H9 (cell line): ENCODE measurements around the gene CCDC170. TPM values are rescaled to one million over a fixed set of nuclear protein-coding genes. Genes with fewer than 3 reads are reported as not detected.
A peak's percentile ranks its signal among the peaks of the same experiment; 100 is the strongest.

ENCODE experiments used
- DNase-seq: peaks from one replicate; pipeline ENCODE4 v3.0.0-alpha.2; 2017
- H2AFZ ChIP-seq: one replicate; pipeline ENCODE4 v1.6.1; 2013; ENCODE audit warnings: mild to moderate bottlenecking, low read length, control low read depth, moderate library complexity
- H2AK5ac ChIP-seq: 2 replicates; pipeline ENCODE4 v1.6.1; 2013; ENCODE audit warnings: low read length, control low read depth, mixed read lengths; ENCODE audit not compliant: insufficient read length
- H2BK120ac ChIP-seq: one replicate; pipeline ENCODE4 v1.6.1; 2013; ENCODE audit warnings: low read depth, mild to moderate bottlenecking, low read length, control low read depth, inconsistent platforms; ENCODE audit not compliant: poor library complexity, severe bottlenecking
- H2BK12ac ChIP-seq: 2 replicates; pipeline ENCODE4 v1.6.1; 2013; ENCODE audit warnings: low read length, control low read depth, mixed read lengths, low read depth; ENCODE audit not compliant: insufficient read length
- H2BK15ac ChIP-seq: 2 replicates; pipeline ENCODE4 v1.6.1; 2013; ENCODE audit warnings: low read depth, low read length, control low read depth
- H2BK20ac ChIP-seq: one replicate; pipeline ENCODE4 v1.6.1; 2013; ENCODE audit warnings: low read depth, mild to moderate bottlenecking, low read length, control low read depth, inconsistent platforms; ENCODE audit not compliant: poor library complexity, severe bottlenecking
- H2BK5ac ChIP-seq: 2 replicates; pipeline ENCODE4 v1.6.1; 2013; ENCODE audit warnings: low read length, control low read depth, mixed read lengths; ENCODE audit not compliant: insufficient read length
- H3K14ac ChIP-seq: 2 replicates; pipeline ENCODE4 v1.6.1; 2013; ENCODE audit warnings: low read length, control low read depth; ENCODE audit not compliant: insufficient read depth
- H3K18ac ChIP-seq: 2 replicates; pipeline ENCODE4 v1.6.1; 2013; ENCODE audit warnings: low read depth, mild to moderate bottlenecking, mixed read lengths, low read length, control low read depth; ENCODE audit not compliant: insufficient read length
- H3K23ac ChIP-seq: 2 replicates; pipeline ENCODE4 v1.6.1; 2013; ENCODE audit warnings: low read length, control low read depth, mixed read lengths, low read depth; ENCODE audit not compliant: insufficient read length
- H3K23me2 ChIP-seq: 2 replicates; pipeline ENCODE4 v1.6.1; 2013; ENCODE audit warnings: low read depth, mild to moderate bottlenecking, mixed read lengths, low read length, control low read depth; ENCODE audit not compliant: insufficient read length, poor library complexity, severe bottlenecking
- H3K27ac ChIP-seq: 2 replicates; pipeline ENCODE4 v1.5.1; 2013; ENCODE audit warnings: low read length, control low read depth, mixed read lengths, low read depth; ENCODE audit not compliant: insufficient read length
- H3K27me3 ChIP-seq: 2 replicates; pipeline ENCODE4 v1.6.1; 2013; ENCODE audit warnings: low read length, control low read depth, inconsistent platforms; ENCODE audit not compliant: insufficient read depth
- H3K4ac ChIP-seq: 2 replicates; pipeline ENCODE4 v1.6.1; 2013; ENCODE audit warnings: low read depth, mild to moderate bottlenecking, control low read depth, inconsistent platforms, low read length, moderate library complexity
- H3K4me1 ChIP-seq: 2 replicates; pipeline ENCODE4 v1.6.1; 2013; ENCODE audit warnings: low read length, control low read depth, inconsistent platforms; ENCODE audit not compliant: insufficient read depth
- H3K4me2 ChIP-seq: 2 replicates; pipeline ENCODE4 v1.6.1; 2013; ENCODE audit warnings: low read length, control low read depth, mixed read lengths; ENCODE audit not compliant: insufficient read length, insufficient read depth
- H3K56ac ChIP-seq: 2 replicates; pipeline ENCODE4 v1.6.1; 2013; ENCODE audit warnings: low read depth, mild to moderate bottlenecking, mixed read lengths, low read length, control low read depth; ENCODE audit not compliant: insufficient read length
- H3K79me1 ChIP-seq: 2 replicates; pipeline ENCODE4 v1.6.1; 2013; ENCODE audit warnings: low read depth, mild to moderate bottlenecking, moderate library complexity, low read length, control low read depth, inconsistent platforms; ENCODE audit not compliant: insufficient read depth, poor library complexity, severe bottlenecking
- H3K79me2 ChIP-seq: 2 replicates; pipeline ENCODE4 v1.6.1; 2013; ENCODE audit warnings: low read length, control low read depth, inconsistent platforms; ENCODE audit not compliant: insufficient read depth
- H3K9ac ChIP-seq: 2 replicates; pipeline ENCODE4 v1.6.1; 2013; ENCODE audit warnings: low read length, control low read depth, mixed read lengths; ENCODE audit not compliant: insufficient read length; ENCODE audit errors: extremely low read depth
- H3K9me3 ChIP-seq: one replicate; pipeline ENCODE4 v1.6.1; 2013; ENCODE audit warnings: low read depth, low read length, inconsistent platforms; ENCODE audit not compliant: control insufficient read depth
- H3T11ph ChIP-seq: one replicate; pipeline ENCODE4 v1.6.1; 2013; ENCODE audit warnings: mild to moderate bottlenecking, low read length, control low read depth, inconsistent platforms
- H4K20me1 ChIP-seq: one replicate; pipeline ENCODE4 v1.6.1; 2013; ENCODE audit not compliant: control insufficient read depth, insufficient read length, insufficient read depth
- H4K5ac ChIP-seq: 2 replicates; pipeline ENCODE4 v1.6.1; 2013; ENCODE audit warnings: low read depth, mild to moderate bottlenecking, mixed read lengths, low read length, control low read depth; ENCODE audit not compliant: insufficient read length
- H4K8ac ChIP-seq: replicated peaks from 2 replicates; pipeline ENCODE4 v1.6.1; 2013; ENCODE audit warnings: low read length, control low read depth, mixed read lengths, low read depth; ENCODE audit not compliant: insufficient read length
- H4K91ac ChIP-seq: 2 replicates; pipeline ENCODE4 v1.6.1; 2013; ENCODE audit warnings: low read depth, mild to moderate bottlenecking, moderate library complexity, mixed read lengths, low read length, control low read depth; ENCODE audit not compliant: insufficient read length
- H3K27ac Mint-ChIP-seq, 3 experiments: 2 replicates in 2 of 3; 3 replicates in 1 of 3; pipeline ENCODE4 v1.8.0; 2020 to 2021; ENCODE audit warnings: mixed read lengths in 3 of 3, mild to moderate bottlenecking in 1 of 3, moderate library complexity in 1 of 3
- H3K27me3 Mint-ChIP-seq: 2 replicates; pipeline ENCODE4 v1.8.0; 2021; ENCODE audit warnings: low read depth, mild to moderate bottlenecking, moderate library complexity, mixed read lengths
- H3K36me3 Mint-ChIP-seq, 3 experiments: 2 replicates in 2 of 3; 3 replicates in 1 of 3; pipeline ENCODE4 v1.8.0; 2020 to 2021; ENCODE audit warnings: low read depth in 3 of 3, mixed read lengths in 3 of 3; ENCODE audit not compliant: insufficient read depth in 1 of 3
- H3K4me1 Mint-ChIP-seq, 2 experiments: 2 replicates each; pipeline ENCODE4 v1.8.0; 2020; ENCODE audit warnings: mixed read lengths in 2 of 2
- H3K4me3 Mint-ChIP-seq, 2 experiments: 2 replicates in 1 of 2; 3 replicates in 1 of 2; pipeline ENCODE4 v1.8.0; 2020 to 2021; ENCODE audit warnings: mild to moderate bottlenecking in 2 of 2, mixed read lengths in 2 of 2, moderate library complexity in 1 of 2
- H3K9me3 Mint-ChIP-seq, 2 experiments: 2 replicates in 1 of 2; 3 replicates in 1 of 2; pipeline ENCODE4 v1.8.0; 2020; ENCODE audit warnings: mild to moderate bottlenecking in 2 of 2, mixed read lengths in 2 of 2, moderate library complexity in 1 of 2
- CTCF ChIP-seq: fragments of 200-600 bp; sonication (generic); conservative IDR thresholded peaks from 3 replicates; pipeline ENCODE4 v1.8.0; 2021; ENCODE audit warnings: antibody characterized with exemption, mild to moderate bottlenecking
- WGBS: extraction: QIAGEN DNeasy Blood & Tissue Kit; methylation state at CpG from one replicate; pipeline ENCODE4 v1.1.7; 2013; ENCODE audit warnings: missing lambda C conversion rate, low lambda C conversion rate, mixed read lengths; ENCODE audit not compliant: insufficient read length; ENCODE audit errors: extremely low coverage; 5-methylcytosine and 5-hydroxymethylcytosine counted together
- total RNA-seq: library from RNA; stranded (reverse); gene quantifications from 2 replicates; pipeline ENCODE4 v1.2.1, GENCODE V29; 2021

Gene CCDC170
- total RNA-seq, 1 experiment from 2014 or later, result 0.07 TPM

GRCh38 chr6:151647976-151648639 is 154.3 kb downstream of the CCDC170 start:
- no peak overlapping the region for H3K9ac ChIP-seq
- H3K56ac ChIP-seq, result no peak overlapping the region
- H3K14ac ChIP-seq, result 0 out of 2 replicates have a peak overlapping the region, but pooled peaks have one; percentile 3
- Mint-ChIP-seq H3K4me3 (no peak overlapping the region), H3K27me3 (no peaks in the 10 kb centered on the region), H3K4me1 (peaks cover 16 to 22% of the 10 kb centered on the region in 2 experiments), H3K36me3 (peaks cover 0 to 4% (median 0%) of the 10 kb centered on the region in 3 experiments; a peak in 1 of 7 replicates), H3K9me3 (peaks cover 3% of the 10 kb centered on the region in 2 experiments; a peak in 4 of 5 replicates), H3K27ac (peak overlapping the region in 1 of 3 experiments; percentile 42; a peak in 3 of 7 replicates)
- no peaks in the 10 kb centered on the region for H3K23me2 ChIP-seq
- peak; percentile 74 for TF ChIP-seq CTCF
- H4K5ac ChIP-seq, result no peak overlapping the region
- no peak overlapping the region for H2AFZ ChIP-seq
- no CpG with 5 or more reads among the region's 12 CpGs for WGBS
- H3K27ac ChIP-seq, result no peak overlapping the region
- H2BK15ac ChIP-seq, result no peak overlapping the region
- no peak overlapping the region for H2BK20ac ChIP-seq
- H3K18ac ChIP-seq, result peak overlapping the region; percentile 43
- H3K23ac ChIP-seq, result no peak overlapping the region
- peak; percentile 94 for DNase-seq
- no peaks in the 10 kb centered on the region for H3K27me3 ChIP-seq
- H3T11ph ChIP-seq, result no peak overlapping the region
- no peak overlapping the region for H3K4ac ChIP-seq
- no peaks in the 10 kb centered on the region for H3K79me1 ChIP-seq
- H4K8ac ChIP-seq, result no peak overlapping the region
- no peak overlapping the region for H2AK5ac ChIP-seq
- H2BK120ac ChIP-seq, result no peak overlapping the region
- H3K4me2 ChIP-seq, result no peak overlapping the region
- H3K79me2 ChIP-seq, result no peaks in the 10 kb centered on the region
- no peak overlapping the region for H4K91ac ChIP-seq
- H2BK5ac ChIP-seq, result no peak overlapping the region
- H2BK12ac ChIP-seq, result no peak overlapping the region
- H3K4me1 ChIP-seq, result no peaks in the 10 kb centered on the region; the same call in 1 of the 2 replicates
- no peaks in the 10 kb centered on the region for H3K9me3 ChIP-seq
- no peaks in the 10 kb centered on the region for H4K20me1 ChIP-seq
